Measurements from ENCODE around the gene ABCA2. TPM values are rescaled to one million over a fixed set of nuclear protein-coding genes. Genes with fewer than 3 reads are reported as not detected.
A peak's percentile ranks its signal among the peaks of the same experiment; 100 is the strongest.

ABCA2 gene
- total and polyA plus RNA-seq, 9 of the 15 experiments (the other 6 are each of a cell fraction or from before 2014, with no cell fraction given), result 0.69 to 16.3 (median 6.1) TPM; not detected in 2

DNA sequence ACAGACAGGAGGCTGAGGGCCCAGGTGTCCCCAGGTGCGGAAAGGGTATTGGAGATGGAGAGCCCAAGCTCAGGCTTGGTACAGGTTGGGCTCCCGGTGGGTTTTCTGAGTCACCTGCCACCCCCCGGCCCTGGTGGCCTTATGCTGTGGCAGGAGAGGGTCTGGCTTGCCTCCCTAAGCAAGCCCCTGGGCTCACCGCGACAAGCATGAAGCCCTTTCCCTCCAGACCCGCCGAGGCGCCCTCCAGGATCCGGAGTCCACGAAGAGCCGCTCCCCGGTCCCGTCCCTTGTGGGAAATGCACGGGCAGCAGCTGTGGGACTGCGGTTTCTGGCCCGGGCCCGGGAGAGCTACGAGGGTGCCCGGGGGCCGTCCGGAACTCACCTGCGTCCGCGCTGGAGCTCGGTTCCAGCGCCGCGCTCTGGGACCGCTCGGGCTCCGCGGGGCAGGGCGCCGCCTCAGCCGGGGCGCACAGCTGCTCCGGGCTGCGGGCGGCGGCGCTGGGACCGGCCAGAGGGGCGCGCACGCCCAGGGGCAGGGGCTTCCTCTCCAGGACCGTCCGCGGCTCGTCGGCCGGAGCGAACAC, 41.6 kb upstream of the ABCA2 start:
- BruUV-seq (replicated peaks), result no TSS peak
- H3K79me2 ChIP-seq (ENCODE audit: control insufficient read depth, insufficient read depth, low read length), result peaks cover 39% of the 10 kb centered on the region
- H4K20me1 ChIP-seq (replicated peaks; ENCODE audit: control insufficient read depth, insufficient read depth, low read length), result peaks cover 14% of the 10 kb centered on the region
- no peak for FAIRE-seq
- peak; percentile 15; the same call in 2 of the 3 replicates for ATAC-seq
- H3K4me1 ChIP-seq (replicated peaks in 1 of 2; ENCODE audit: control insufficient read depth in 2 of 2, insufficient read depth in 2 of 2, low read length in 2 of 2), result peaks cover 32 to 80% of the 10 kb centered on the region in 2 experiments
- peak overlapping the region; percentile 91 for H3K4me2 ChIP-seq (ENCODE audit: insufficient read depth, low read length)
- H2AFZ ChIP-seq (ENCODE audit: low read depth, low read length), result no peak overlapping the region
- intact Hi-C loops (cut with micrococcal nuclease), result loop anchor here (2.0 kb wide), 1 partner anchor 17 kb away; the partner anchor contains the start of gene MAN1B1
- peak overlapping the region; percentile 88; the same call in 2 of the 3 replicates for H3K27ac ChIP-seq (ENCODE audit: extremely low read depth, low read depth, low read length)
- in situ Hi-C loops (cut with MboI), result no loop called here
- H3K9me1 ChIP-seq (ENCODE audit: control insufficient read depth, insufficient read depth, low read length), result peaks cover 8% of the 10 kb centered on the region
- POLR2A ChIA-PET, result interaction anchor here (1.0 to 2.5 kb wide), 4 partner anchors 10 to 23 kb away, joined by 3 to 14 read pairs (median 4); partner anchors contain the start of genes MAN1B1 and NPDC1
- H3K4me3 ChIP-seq, result peak overlapping the region; percentile 65
- 4% methylated on average over 15 of the region's 52 CpGs for WGBS (ENCODE audit: insufficient coverage, low coverage, missing lambda C conversion rate)
- peaks cover 29% of the 10 kb centered on the region; the same call in 2 of the 3 replicates for H3K36me3 ChIP-seq (ENCODE audit: control insufficient read depth, insufficient read depth, low read length)
- H3K27me3 ChIP-seq (ENCODE audit: control insufficient read depth in 2 of 2, insufficient read depth in 2 of 2, low read length in 2 of 2), result no peaks in the 10 kb centered on the region
- peak in 3 of 4 experiments; percentile 41 to 54 (median 49) for DNase-seq (ENCODE audit: extremely low read depth in 1 of 4, low spot score in 3 of 4)
- no peaks in the 10 kb centered on the region for H3K9me3 ChIP-seq (replicated peaks; ENCODE audit: control insufficient read depth, insufficient read depth, low read depth, low read length)
- peak overlapping the region; percentile 86 to 94; a peak in 3 of 4 replicates for H3K9ac ChIP-seq (ENCODE audit: insufficient read depth in 1 of 2, low read depth in 2 of 2, low read length in 2 of 2)
- CTCF ChIA-PET (ENCODE audit: low intra/inter-chr PET ratio), result interaction anchor here (0.6 to 0.9 kb wide), 2 partner anchors 24 to 830 kb away, joined by 4 to 5 read pairs; partner anchors contain the start of gene NPDC1
- peak; percentile 16 to 60; a peak in 2 of 4 replicates for TF ChIP-seq SIN3A (IDR thresholded peaks at IDR 0.05; ENCODE audit: borderline replicate concordance in 2 of 2, control insufficient read depth in 1 of 2, low read depth in 2 of 2, low read length in 2 of 2)
- TF ChIP-seq, protein P1, sequence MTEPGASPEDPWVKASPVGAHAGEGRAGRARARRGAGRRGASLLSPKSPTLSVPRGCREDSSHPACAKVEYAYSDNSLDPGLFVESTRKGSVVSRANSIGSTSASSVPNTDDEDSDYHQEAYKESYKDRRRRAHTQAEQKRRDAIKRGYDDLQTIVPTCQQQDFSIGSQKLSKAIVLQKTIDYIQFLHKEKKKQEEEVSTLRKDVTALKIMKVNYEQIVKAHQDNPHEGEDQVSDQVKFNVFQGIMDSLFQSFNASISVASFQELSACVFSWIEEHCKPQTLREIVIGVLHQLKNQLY (CRISPR knock-in tag; conservative IDR thresholded peaks at IDR 0.05), result no peak
- peak; percentile 66; the same call in 1 of the 2 replicates for TF ChIP-seq ZBTB7A (IDR thresholded peaks at IDR 0.05; ENCODE audit: borderline replicate concordance, control insufficient read depth, low read depth, low read length)
- TF ChIP-seq, protein P2, sequence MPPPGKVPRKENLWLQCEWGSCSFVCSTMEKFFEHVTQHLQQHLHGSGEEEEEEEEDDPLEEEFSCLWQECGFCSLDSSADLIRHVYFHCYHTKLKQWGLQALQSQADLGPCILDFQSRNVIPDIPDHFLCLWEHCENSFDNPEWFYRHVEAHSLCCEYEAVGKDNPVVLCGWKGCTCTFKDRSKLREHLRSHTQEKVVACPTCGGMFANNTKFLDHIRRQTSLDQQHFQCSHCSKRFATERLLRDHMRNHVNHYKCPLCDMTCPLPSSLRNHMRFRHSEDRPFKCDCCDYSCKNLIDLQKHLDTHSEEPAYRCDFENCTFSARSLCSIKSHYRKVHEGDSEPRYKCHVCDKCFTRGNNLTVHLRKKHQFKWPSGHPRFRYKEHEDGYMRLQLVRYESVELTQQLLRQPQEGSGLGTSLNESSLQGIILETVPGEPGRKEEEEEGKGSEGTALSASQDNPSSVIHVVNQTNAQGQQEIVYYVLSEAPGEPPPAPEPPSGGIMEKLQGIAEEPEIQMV (tag; conservative IDR thresholded peaks at IDR 0.05; ENCODE audit: low read depth), result no peak
- TF ChIP-seq TEAD1 (CRISPR knock-in tag; IDR thresholded peaks at IDR 0.05), result 0 out of 4 replicates have a peak, but pooled peaks of 1 of the 2 experiments have one; percentile 24
- TF ChIP-seq ZNF695 (CRISPR knock-in tag; IDR thresholded peaks at IDR 0.05), result no peak
- TF ChIP-seq HDAC6 (IDR thresholded peaks at IDR 0.05; ENCODE audit: low read depth, low read length), result peak; percentile 84; the same call in 1 of the 2 replicates
- TF ChIP-seq, protein P3, sequence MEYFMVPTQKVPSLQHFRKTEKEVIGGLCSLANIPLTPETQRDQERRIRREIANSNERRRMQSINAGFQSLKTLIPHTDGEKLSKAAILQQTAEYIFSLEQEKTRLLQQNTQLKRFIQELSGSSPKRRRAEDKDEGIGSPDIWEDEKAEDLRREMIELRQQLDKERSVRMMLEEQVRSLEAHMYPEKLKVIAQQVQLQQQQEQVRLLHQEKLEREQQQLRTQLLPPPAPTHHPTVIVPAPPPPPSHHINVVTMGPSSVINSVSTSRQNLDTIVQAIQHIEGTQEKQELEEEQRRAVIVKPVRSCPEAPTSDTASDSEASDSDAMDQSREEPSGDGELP (CRISPR knock-in tag; IDR thresholded peaks at IDR 0.05; ENCODE audit: borderline replicate concordance), result peak; percentile 52
- TF ChIP-seq RBBP5 (IDR thresholded peaks at IDR 0.05; ENCODE audit: borderline replicate concordance, insufficient read depth, low read length, poor library complexity, severe bottlenecking), result peak; percentile 42
- TF ChIP-seq ZBTB1 (CRISPR knock-in tag; IDR thresholded peaks at IDR 0.05; ENCODE audit: borderline replicate concordance, low read depth), result 0 out of 2 replicates have a peak, but pooled peaks have one; percentile 16
- no peak for TF ChIP-seq ZNF232 (CRISPR knock-in tag; IDR thresholded peaks at IDR 0.05)
- no peak for TF ChIP-seq PHTF2 (CRISPR knock-in tag; IDR thresholded peaks at IDR 0.05)
- peak; percentile 89 for TF ChIP-seq KDM2B (CRISPR knock-in tag; IDR thresholded peaks at IDR 0.05)
- no peak for TF ChIP-seq NFRKB (IDR thresholded peaks at IDR 0.05; ENCODE audit: low read depth)
